ENCODE results near the gene C1QTNF4. TPM values are rescaled to one million over a fixed set of nuclear protein-coding genes. Genes with fewer than 3 reads are reported as not detected.

C1QTNF4 gene
- total and polyA plus RNA-seq, 9 donors, result 8.4 to 16.8 (median 10.2) TPM

Other genes starting within 250 kb of the C1QTNF4 start
- gene MYBPC3, start 241.7 kb downstream of the C1QTNF4 start, total RNA-seq, result 0.13 TPM
- gene MYBPC3, start 241.7 kb downstream of the C1QTNF4 start, polyA plus RNA-seq (ENCODE audit: insufficient read depth in 1 of 8, insufficient read length in 8 of 8, low replicate concordance in 1 of 8), result 1 to 10 TPM in 1 of 8 donors, under 1 TPM in 7; 0.06 to 1.1 (median 0.30) TPM
- 3.6 TPM for gene SPI1, start 215.9 kb downstream of the C1QTNF4 start, total RNA-seq
- 1 to 10 TPM; 5.6 to 8.2 (median 6.0) TPM for gene SPI1, start 215.9 kb downstream of the C1QTNF4 start, polyA plus RNA-seq (ENCODE audit: insufficient read depth in 1 of 8, insufficient read length in 8 of 8, low replicate concordance in 1 of 8)
- gene SLC39A13, start 185.8 kb downstream of the C1QTNF4 start, total RNA-seq, result 37.7 TPM
- 10 to 100 TPM; 36.2 to 46.5 (median 42.5) TPM for gene SLC39A13, start 185.8 kb downstream of the C1QTNF4 start, polyA plus RNA-seq (ENCODE audit: insufficient read depth in 1 of 8, insufficient read length in 8 of 8, low replicate concordance in 1 of 8)
- gene PSMC3, start 168.0 kb downstream of the C1QTNF4 start, total RNA-seq, result 99.1 TPM
- gene PSMC3, start 168.0 kb downstream of the C1QTNF4 start, polyA plus RNA-seq (ENCODE audit: insufficient read depth in 1 of 8, insufficient read length in 8 of 8, low replicate concordance in 1 of 8), result 100 to 1,000 TPM; 125 to 159 (median 136) TPM
- gene RAPSN, start 145.3 kb downstream of the C1QTNF4 start, total RNA-seq, result 57.9 TPM
- 100 to 1,000 TPM in 3 of 8 donors, 10 to 100 TPM in 5; 89.9 to 113 (median 99.4) TPM for gene RAPSN, start 145.3 kb downstream of the C1QTNF4 start, polyA plus RNA-seq (ENCODE audit: insufficient read depth in 1 of 8, insufficient read length in 8 of 8, low replicate concordance in 1 of 8)
- 58.0 TPM for gene CELF1, start 41.3 kb downstream of the C1QTNF4 start, total RNA-seq
- 10 to 100 TPM; 46.9 to 74.3 (median 60.7) TPM for gene CELF1, start 41.3 kb downstream of the C1QTNF4 start, polyA plus RNA-seq (ENCODE audit: insufficient read depth in 1 of 8, insufficient read length in 8 of 8, low replicate concordance in 1 of 8)
- 36.1 TPM for gene PTPMT1, start 28.8 kb downstream of the C1QTNF4 start, total RNA-seq
- 10 to 100 TPM; 26.0 to 31.2 (median 28.3) TPM for gene PTPMT1, start 28.8 kb downstream of the C1QTNF4 start, polyA plus RNA-seq (ENCODE audit: insufficient read depth in 1 of 8, insufficient read length in 8 of 8, low replicate concordance in 1 of 8)
- gene KBTBD4, start 15.4 kb downstream of the C1QTNF4 start, total RNA-seq, result 16.0 TPM
- 10 to 100 TPM; 11.8 to 16.5 (median 15.1) TPM for gene KBTBD4, start 15.4 kb downstream of the C1QTNF4 start, polyA plus RNA-seq (ENCODE audit: insufficient read depth in 1 of 8, insufficient read length in 8 of 8, low replicate concordance in 1 of 8)
- gene NDUFS3, start 15.3 kb downstream of the C1QTNF4 start, total RNA-seq, result 97.4 TPM
- 100 to 1,000 TPM in 2 of 8 donors, 10 to 100 TPM in 6; 90.9 to 103 (median 96.0) TPM for gene NDUFS3, start 15.3 kb downstream of the C1QTNF4 start, polyA plus RNA-seq (ENCODE audit: insufficient read depth in 1 of 8, insufficient read length in 8 of 8, low replicate concordance in 1 of 8)
- 2.9 TPM for gene FAM180B, start 7.7 kb downstream of the C1QTNF4 start, total RNA-seq
- gene FAM180B, start 7.7 kb downstream of the C1QTNF4 start, polyA plus RNA-seq (ENCODE audit: insufficient read depth in 1 of 8, insufficient read length in 8 of 8, low replicate concordance in 1 of 8), result 1 to 10 TPM; 1.9 to 5.7 (median 3.8) TPM
- 51.1 TPM for gene MTCH2, start 48.1 kb upstream of the C1QTNF4 start, total RNA-seq
- gene MTCH2, start 48.1 kb upstream of the C1QTNF4 start, polyA plus RNA-seq (ENCODE audit: insufficient read depth in 1 of 8, insufficient read length in 8 of 8, low replicate concordance in 1 of 8), result 10 to 100 TPM; 67.6 to 83.9 (median 71.7) TPM
- gene AGBL2, start 121.0 kb upstream of the C1QTNF4 start, total RNA-seq, result 0.44 TPM
- gene AGBL2, start 121.0 kb upstream of the C1QTNF4 start, polyA plus RNA-seq (ENCODE audit: insufficient read depth in 1 of 8, insufficient read length in 8 of 8, low replicate concordance in 1 of 8), result 1 to 10 TPM in 4 of 8 donors, under 1 TPM in 4; 0.43 to 1.6 (median 0.99) TPM
- gene FNBP4, start 172.9 kb upstream of the C1QTNF4 start, total RNA-seq, result 63.4 TPM
- gene FNBP4, start 172.9 kb upstream of the C1QTNF4 start, polyA plus RNA-seq (ENCODE audit: insufficient read depth in 1 of 8, insufficient read length in 8 of 8, low replicate concordance in 1 of 8), result 100 to 1,000 TPM in 1 of 8 donors, 10 to 100 TPM in 7; 59.4 to 116 (median 77.9) TPM